Hindlimb muscle (tissue), 1 donor: ENCODE data around the gene PGC. TPM values are rescaled to one million over a fixed set of nuclear protein-coding genes. Genes with fewer than 3 reads are reported as not detected.
A peak's percentile ranks its signal among the peaks of the same experiment; 100 is the strongest.
"Not testable (repeated sequence)": the region's sequence is repeated elsewhere in the genome, so short reads cannot be mapped to it uniquely, and the experiment has no call there.

ENCODE experiments used
- DNase-seq: peaks from one replicate; pipeline ENCODE4 v3.0.0-alpha.2; 2013
- polyA plus RNA-seq: library from polyadenylated mRNA; unstranded; fragments of 120-200 nt; gene quantifications from one replicate; pipeline ENCODE4 v1.2.1, GENCODE V29; 2013; ENCODE audit not compliant: insufficient read length

The PGC gene
- polyA plus RNA-seq, 1 donor = not detected

DNA sequence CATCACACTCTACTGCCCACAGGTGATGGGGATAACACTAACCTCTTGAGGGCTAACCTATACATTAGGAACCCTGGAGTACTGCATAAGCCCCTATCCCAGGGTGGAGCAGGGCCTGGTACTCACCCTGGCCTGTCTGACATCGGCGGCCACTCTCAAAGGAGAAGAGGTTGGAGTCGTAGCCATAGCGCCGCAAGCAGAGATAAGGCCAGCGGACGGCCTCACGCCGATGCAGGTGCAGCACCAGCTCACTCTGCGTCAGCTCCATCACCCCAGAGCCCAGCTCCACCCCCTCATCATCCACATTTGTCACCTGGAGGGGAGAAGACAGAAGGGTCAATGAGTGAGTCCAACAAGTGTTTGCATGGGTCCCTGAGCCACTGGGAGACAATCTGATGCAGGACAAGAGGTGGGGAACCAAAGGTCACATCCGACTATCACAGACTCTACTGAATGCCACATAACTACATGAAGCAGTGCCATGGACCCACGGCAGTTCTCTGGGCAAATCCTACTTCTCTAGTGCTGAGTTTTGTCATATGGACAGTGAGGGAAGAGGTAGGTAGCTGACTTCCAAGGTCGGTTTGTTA is 28.2 kb upstream of the PGC start:
- DNase-seq = no peak

GRCh38 chr6:41774841-41775240 is 27.6 kb upstream of the PGC start:
- no peak for DNase-seq

GRCh38 chr6:41771058-41771983 is 24.1 kb upstream of the PGC start:
- no peak for DNase-seq

GRCh38 chr6:41770381-41771057 is 23.3 kb upstream of the PGC start:
- DNase-seq = no peak

DNA sequence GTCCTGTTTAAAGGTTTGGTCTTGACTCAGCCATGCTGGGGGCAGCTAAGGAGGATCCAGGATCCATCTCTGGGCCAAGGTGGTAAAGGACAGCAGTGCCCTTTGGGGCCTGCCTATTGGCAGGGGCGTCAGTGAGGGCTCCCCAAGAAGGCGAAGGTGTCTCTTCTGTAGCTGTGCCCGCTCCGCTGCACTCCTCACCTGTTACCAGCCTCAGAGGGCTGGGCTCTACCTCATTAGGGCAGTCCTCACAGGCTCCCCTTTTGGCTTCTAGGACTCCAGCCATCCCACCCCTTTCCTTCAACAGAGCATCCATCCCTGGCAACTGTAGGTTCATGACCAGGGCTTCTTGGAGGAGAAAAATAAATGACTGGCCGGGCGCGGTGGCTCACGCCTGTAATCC is 22.2 kb upstream of the PGC start:
- no peak for DNase-seq

GRCh38 chr6:41768545-41769308 is 21.5 kb upstream of the PGC start:
- no peak for DNase-seq

- DNase-seq = peak; percentile 29
Observed at GRCh38 chr6:41767112-41767833, 20.1 kb upstream of the PGC start.

DNA sequence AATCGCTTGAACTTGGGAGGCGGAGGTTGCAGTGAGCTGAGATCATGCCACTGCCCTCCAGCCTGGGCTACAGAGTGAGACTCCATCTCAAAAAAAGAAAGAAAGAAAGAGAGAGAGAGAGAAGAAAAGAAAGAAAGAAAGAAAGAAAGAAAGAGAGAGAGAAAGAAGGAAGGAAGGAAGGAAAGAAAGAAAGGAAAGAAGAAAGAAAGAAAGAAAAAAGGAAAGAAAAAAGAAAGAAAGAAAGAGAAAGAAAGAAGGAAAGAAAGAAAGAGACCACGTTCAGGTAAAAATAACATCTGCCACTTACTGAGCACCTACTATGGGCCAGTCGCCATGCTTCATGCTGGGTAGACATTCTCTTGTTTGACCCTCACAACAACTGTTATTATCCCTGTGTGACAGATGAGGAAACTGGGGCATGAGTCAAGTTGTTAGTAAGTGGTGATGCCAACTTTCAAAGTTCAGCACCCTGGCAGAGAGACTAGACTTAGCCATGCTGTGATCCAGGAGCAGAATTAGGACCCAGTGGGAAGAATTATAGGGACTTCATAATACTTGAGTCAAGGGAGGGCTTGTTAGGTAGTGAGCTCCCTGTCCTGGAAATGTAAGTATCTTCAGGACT is 19.0 kb upstream of the PGC start:
- DNase-seq = not testable (repeated sequence)

DNA sequence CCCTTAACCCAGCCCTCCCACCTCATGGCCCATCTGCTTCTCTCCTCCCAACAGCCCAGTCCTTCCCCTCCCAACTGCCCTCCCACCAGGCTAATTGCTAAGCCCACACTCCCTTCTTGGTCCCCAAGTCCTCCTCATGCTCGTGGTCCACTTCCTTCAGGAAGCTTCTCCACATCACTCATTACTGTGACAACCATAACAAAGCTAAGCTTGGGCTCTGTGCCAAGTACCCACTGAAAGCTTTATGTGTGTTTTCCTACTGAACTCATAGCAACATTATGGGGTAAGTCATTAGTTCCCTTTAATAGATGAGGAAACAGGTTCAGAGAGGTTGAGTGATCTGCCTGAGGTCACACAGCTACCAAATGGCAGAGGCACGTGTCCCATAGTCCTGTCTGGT is 16.3 kb upstream of the PGC start:
- no peak for DNase-seq

DNA sequence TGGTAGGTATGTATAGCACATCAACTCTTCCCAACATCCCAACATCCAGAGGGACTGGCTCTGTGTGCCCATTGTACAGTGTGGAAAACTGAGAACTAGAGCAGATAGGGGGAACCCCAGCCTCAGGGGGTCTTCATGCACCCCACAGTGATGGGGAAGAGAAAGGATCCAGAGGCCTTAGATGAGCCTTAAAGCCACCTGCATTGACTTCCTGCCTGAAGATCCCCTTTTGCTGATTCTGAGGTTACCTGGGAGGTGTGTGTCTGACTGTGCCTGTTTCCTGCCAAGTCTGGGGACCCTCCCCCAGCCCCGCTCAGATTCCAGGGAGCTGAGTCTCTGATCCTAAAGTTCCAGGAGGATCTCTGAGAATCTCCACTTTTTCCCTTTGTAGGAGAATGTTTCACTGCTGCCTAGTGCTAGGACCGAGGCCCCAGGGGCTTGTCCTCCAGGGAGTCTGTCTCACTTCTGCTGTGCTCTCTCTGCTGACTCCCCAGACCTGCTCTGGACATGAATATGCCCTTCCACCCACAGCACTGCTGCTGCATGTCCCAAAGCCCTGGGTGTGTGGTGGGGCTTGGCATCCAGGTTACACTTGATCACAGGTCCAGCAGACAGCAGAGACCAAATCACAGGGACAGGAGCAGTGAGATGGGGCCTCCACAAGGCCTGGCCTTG is 12.8 kb upstream of the PGC start:
- no peak for DNase-seq

GRCh38 chr6:41759106-41759904 is 12.1 kb upstream of the PGC start:
- DNase-seq = no peak

GRCh38 chr6:41758641-41759035 is 11.4 kb upstream of the PGC start:
- no peak for DNase-seq

DNA sequence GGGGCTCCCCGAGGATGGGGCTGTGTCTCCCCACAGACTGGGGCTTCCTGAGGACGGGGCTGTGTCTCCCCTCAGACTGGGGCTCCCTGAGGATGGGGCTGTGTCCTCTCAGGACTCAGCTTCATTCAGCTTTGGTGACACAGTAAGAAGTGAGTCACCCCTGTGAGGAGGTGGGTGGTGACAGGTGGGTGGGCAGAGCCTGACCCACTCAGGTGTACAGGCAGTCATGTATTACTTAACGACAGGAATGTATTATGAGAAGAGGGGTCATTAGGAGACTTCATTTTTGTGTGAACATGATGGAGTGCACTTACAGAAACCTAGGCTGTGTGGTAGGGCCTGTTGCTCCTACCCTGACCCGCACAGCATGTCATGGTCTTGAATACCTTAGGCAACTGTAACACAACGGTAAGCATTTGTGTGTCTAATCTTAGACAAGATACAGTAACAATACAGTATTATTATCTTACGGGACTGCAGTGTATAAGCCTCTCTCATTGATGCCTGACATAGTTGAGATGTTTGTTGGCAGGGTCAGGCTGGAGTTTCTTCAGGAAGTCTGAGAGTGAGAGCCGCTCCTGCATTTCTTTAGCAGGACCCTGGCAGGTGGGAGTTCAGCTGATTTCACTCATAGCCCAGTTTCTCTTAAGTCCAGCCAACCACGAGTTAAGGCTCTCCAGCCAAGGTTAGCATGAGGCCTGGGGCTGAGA is 10.9 kb upstream of the PGC start:
- no peak for DNase-seq

DNA sequence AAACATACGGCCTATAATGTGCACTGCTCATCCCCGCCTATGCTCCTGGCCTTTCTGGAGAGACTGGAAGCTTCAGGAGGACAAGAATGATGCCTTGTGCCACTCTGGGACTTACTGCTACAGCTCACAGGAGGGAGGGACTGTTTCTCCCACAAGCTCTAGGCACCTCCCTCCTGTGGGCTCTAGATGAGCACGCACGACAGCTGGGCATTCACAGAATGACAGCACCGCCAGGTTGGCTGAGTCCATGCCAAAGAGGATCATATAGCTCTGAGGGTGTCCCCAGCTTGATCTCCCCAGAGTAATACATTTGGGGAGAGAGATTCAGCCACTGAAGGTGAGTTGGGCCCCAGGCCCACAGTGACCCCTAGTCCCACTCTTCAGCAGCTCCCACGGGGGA is 10.1 kb upstream of the PGC start:
- no peak for DNase-seq

DNA sequence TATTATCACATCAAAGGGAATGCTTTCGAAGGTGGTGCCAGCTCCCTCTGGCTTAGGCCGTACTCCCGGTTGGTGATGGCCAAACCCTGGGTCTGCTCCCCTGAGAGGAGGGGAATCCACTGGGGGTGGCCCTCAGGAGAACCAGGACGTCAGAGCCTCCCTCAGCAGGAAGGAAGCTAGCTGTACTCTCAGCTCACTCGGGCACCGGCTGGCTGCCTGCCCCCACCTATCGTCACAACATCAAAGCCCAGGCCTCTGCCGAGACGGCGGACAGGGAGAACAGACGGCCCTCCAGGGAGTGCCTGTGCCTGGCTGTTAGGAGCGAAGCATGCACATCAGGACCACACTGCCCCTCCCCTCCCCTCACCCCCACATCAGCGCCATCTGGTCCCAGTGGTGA is 9.2 kb upstream of the PGC start:
- DNase-seq = no peak

- DNase-seq = no peak
Observed at GRCh38 chr6:41755895-41756294, 8.7 kb upstream of the PGC start.

DNA sequence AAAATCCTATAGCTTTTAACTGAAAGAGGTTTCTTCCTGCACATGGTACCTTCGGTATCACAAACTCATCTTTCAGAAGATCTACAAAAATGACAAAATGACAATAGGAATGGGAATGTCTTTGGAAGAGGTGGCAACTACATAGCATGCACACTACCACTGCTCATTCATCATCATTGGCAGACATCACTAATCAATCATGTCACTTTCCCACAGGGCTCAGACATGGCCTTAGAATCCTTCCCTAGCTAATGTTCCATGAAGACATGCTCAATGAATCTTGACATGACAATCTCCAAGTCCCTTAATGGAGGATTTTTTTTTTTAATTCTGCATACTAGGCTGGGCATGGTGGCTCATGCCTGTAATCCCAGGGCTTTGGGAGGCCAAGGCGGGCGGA is 3.2 kb upstream of the PGC start:
- DNase-seq = no peak

DNA sequence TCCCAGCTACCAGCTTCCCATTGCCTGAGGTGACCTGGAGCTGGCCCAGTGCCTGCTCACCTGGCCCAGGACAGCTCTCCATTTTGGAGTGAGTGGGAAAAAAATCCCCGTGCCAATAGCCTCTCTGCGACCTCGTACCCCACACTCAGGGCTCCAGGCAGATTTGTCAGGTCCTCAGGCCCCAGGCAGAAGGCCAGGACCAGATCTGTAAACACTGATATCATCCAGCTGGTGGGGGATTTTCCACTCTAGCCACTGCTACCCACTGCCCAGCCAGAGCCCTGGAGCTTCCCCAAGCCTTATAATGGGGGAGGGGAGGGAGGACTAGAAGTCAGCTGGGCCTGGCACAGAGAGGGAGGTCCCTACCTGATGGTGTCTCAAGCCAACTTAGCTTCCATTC is 1.3 kb upstream of the PGC start:
- no peak for DNase-seq

GRCh38 chr6:41748102-41748477 is 893 bp upstream of the PGC start:
- DNase-seq = no peak

DNA sequence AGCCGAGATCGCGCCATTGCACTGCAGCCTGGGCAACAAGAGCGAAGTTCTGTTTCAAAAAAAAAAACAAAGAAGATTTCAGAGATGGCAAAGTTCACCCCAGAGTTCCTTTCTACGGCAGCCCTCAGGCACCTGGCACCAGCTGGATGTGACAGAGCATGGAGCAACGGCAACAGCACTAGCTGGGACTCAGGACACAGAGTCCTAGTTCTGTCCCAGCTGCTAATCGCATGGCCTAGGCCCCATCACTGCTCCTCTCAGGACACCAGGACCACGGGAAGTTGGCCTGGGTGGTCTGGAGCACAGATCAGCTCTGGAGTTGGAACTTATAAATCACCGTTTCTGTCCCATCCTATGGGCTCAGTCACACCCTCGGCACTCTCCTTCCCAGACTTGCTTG is 1.1 kb downstream of the PGC start:
- DNase-seq = no peak
